Loucy (cell line): ENCODE data around the gene OBP2A.

ENCODE experiments used
- CTCF ChIP-seq: fragments of 200-600 bp; sonication (generic); conservative IDR thresholded peaks from 2 replicates; pipeline ENCODE4 v1.5.1; 2014; ENCODE audit warnings: mild to moderate bottlenecking, antibody characterized with exemption, low read length
- EZH2phosphoT487 ChIP-seq: fragments of 200-600 bp; IDR thresholded peaks from 2 replicates; pipeline ENCODE4 v1.6.1; 2018; ENCODE audit warnings: antibody characterized with exemption, mild to moderate bottlenecking, moderate library complexity, borderline replicate concordance

GRCh38 chr9:135586601-135587109 lies 40.7 kb downstream of the OBP2A start:
- TF ChIP-seq CTCF (no peak), EZH2phosphoT487 (no peak)
